HG02943 (cell line): ENCODE measurements around the gene ABT1.

ENCODE experiments used
- ATAC-seq: cut with Tn5 transposase; IDR thresholded peaks from one replicate; pipeline ENCODE4 v1.9.1; 2021; ENCODE audit warnings: mild to moderate bottlenecking, low read depth, moderate library complexity; ENCODE audit not compliant: unreplicated experiment

Gene ABT1

GRCh38 chr6:26571592-26572296 lies 25.0 kb upstream of the ABT1 start:
- no peak for ATAC-seq

- no peak for ATAC-seq
Measured at GRCh38 chr6:26575494-26575939, 21.2 kb upstream of the ABT1 start.

GRCh38 chr6:26576407-26576843 lies 20.3 kb upstream of the ABT1 start:
- no peak for ATAC-seq

- ATAC-seq, result no peak
Measured at GRCh38 chr6:26576929-26577719, 19.6 kb upstream of the ABT1 start.

- ATAC-seq, result no peak
Measured at GRCh38 chr6:26577720-26578072, 19.1 kb upstream of the ABT1 start.

- no peak for ATAC-seq
Measured at GRCh38 chr6:26578279-26578678, 18.5 kb upstream of the ABT1 start.

- no peak for ATAC-seq
Measured at GRCh38 chr6:26578741-26579140, 18.0 kb upstream of the ABT1 start.

- ATAC-seq, result no peak
Measured at GRCh38 chr6:26581164-26581915, 15.4 kb upstream of the ABT1 start.

GRCh38 chr6:26588965-26589364 lies 7.8 kb upstream of the ABT1 start:
- no peak for ATAC-seq

GRCh38 chr6:26592649-26593048 lies 4.1 kb upstream of the ABT1 start:
- ATAC-seq, result no peak

- no peak for ATAC-seq
Measured at GRCh38 chr6:26593278-26594130, 3.2 kb upstream of the ABT1 start.

- no peak for ATAC-seq
Measured at GRCh38 chr6:26594131-26594498, 2.6 kb upstream of the ABT1 start.

- no peak for ATAC-seq
Measured at GRCh38 chr6:26594730-26595632, 1.8 kb upstream of the ABT1 start.

- no peak for ATAC-seq
Measured at GRCh38 chr6:26595669-26596269, 984 bp upstream of the ABT1 start.

GRCh38 chr6:26597389-26597766 lies 625 bp downstream of the ABT1 start:
- no peak for ATAC-seq

GRCh38 chr6:26597821-26598220 lies 1.1 kb downstream of the ABT1 start:
- ATAC-seq, result no peak

GRCh38 chr6:26598267-26598666 lies 1.5 kb downstream of the ABT1 start:
- no peak for ATAC-seq

- no peak for ATAC-seq
Measured at GRCh38 chr6:26599134-26599533, 2.4 kb downstream of the ABT1 start.

- no peak for ATAC-seq
Measured at GRCh38 chr6:26599591-26599990, 2.8 kb downstream of the ABT1 start.
